Measurements from ENCODE around the gene ZBED2.

The ZBED2 gene

DNA sequence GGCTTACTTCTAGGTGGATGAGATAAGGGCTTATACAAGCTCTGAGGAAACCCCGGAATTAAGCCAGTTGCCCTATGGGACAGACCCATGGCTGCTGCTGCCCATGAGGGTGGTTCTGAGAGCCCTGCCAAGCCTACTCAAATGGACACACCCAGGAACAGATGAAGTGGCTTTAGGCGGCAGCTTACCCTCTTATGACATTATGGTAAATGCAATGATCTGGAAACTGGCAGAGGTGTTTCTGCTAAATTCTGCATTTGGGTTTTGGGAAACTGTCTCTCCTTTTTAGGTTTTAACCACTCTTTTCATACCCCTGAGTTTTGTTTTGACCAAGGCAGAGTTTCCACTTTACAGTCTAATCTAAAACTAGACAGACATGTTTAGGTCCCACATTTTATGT, 9.0 kb upstream of the ZBED2 start:
- no peak for DNase-seq (ENCODE audit: low read depth in 2 of 2)

GRCh38 chr3:111603679-111604078, 8.5 kb upstream of the ZBED2 start:
- DNase-seq (ENCODE audit: low read depth in 2 of 2) = no peak

DNA sequence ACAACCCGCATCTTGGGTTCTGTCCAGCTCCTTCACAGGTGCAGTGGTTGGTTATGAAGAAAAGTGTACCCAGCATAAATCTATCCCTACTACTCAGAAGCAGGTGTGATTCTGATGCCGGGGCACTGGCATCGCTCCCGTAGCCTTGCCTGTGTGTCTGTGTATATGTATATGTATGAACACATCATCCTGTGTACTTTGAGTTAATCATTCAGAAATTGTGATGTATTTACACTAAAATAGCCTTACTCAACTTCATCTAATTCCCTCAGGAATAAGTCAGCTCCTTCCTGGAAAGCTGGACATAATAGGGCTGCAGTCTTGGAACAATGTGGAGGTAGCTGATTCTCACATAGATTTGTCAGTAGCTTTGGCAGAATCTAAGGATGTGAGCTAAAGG, 6.7 kb upstream of the ZBED2 start:
- DNase-seq (ENCODE audit: low read depth in 2 of 2) = no peak

DNA sequence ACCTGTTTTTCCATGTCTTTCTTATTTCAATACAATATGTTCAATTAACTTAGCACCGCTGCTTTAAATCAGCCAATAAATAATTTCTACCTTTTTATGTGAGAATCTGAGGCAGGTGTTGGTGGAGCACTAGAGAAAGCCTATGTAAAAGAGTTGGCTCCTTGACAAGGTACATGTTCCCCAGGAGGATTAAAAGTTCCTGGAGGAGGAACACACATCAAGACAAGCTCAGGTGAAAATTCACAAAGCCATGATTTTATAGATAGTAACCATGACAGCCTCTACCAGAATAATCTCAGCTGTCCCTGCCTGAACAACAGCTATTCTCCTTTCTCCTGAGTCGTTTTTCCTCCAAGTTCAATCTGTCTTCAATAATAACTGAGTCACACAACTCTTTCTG, 3.4 kb upstream of the ZBED2 start:
- no peak for DNase-seq (ENCODE audit: low read depth in 2 of 2)

- DNase-seq (ENCODE audit: low read depth in 2 of 2) = no peak
Measured at GRCh38 chr3:111598139-111598538, 3.0 kb upstream of the ZBED2 start.

GRCh38 chr3:111596328-111596727, 1.2 kb upstream of the ZBED2 start:
- no peak for DNase-seq (ENCODE audit: low read depth in 2 of 2)

DNA sequence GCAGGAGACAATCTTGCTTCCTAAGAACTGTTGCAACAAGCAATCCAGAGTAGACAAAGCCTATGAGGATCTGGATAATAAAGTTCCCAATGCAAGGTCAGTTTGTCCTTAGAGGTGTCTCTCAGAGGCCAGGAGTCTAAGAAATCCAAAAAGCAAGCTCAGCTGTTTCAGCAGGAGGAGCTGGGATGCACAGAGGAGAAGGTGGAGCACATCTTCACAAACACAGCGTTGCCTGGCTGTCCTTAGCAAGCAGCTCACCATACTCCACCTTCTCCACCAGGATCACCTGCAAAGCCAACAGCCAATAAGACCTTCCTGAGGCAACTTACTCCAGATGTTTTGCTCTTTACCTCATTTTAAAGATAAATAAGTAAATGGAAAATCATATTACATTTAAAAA, 365 bp downstream of the ZBED2 start:
- DNase-seq (ENCODE audit: low read depth in 2 of 2) = no peak

GRCh38 chr3:111594205-111594604, 941 bp downstream of the ZBED2 start:
- no peak for DNase-seq (ENCODE audit: low read depth in 2 of 2)

DNA sequence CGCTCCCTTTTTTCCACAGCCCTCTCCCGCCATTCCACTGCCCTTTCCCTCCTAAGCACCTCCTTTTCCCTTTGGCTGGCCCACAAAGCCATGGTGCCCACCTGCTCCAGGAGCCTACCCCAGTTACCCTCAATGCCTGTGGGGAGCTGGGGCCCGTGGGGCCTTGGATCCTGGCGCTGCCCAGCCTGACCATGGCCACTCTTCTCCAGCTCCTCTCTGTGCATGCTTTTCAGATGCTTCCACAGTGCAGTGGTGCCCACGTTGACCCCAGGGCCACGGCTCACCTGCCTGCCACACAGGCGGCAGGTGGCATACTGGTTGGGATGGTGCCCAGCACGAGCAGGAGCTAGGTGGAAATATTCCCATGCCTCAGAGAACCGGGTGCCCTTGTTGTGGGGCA, 1.5 kb downstream of the ZBED2 start:
- no peak for DNase-seq (ENCODE audit: low read depth in 2 of 2)

DNA sequence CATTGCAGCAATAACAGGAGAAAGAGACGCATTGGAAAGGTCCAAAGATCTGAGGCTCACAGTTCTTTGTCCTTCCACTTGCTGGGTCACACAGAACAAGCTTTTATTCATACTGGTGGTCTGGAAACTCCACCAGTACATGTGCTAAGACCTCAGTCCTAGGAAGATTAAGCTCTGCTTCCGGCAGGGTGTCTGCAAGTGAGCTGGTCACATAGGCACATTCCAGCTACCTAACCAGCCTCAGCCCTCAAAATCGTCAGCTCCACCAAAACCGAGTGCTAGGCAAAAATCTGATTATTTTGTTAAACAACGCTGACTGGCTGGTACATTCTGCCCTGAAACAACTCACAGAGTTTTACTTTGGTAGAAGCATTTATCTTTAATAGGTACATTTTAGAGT, 2.2 kb downstream of the ZBED2 start:
- no peak for DNase-seq (ENCODE audit: low read depth in 2 of 2)

DNA sequence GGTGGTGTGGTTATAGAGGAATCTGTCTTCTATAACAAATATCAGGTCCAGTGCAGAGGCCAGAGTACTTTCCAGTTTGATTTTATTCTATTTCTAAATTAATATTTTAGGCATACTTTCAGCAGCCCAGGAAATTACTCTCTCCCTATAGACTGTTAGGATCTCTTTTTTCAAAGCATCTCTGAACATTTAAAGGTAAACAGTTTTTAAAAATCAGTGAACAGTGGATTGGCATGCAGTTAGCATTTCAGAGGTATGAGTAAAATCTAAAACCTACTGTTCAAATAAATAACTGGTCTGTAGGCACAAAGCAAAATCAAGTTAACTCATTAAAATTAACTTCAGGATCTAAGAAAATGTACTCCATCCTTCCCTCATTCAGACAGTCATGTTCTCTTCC, 3.0 kb downstream of the ZBED2 start:
- DNase-seq (ENCODE audit: low read depth in 2 of 2) = no peak

DNA sequence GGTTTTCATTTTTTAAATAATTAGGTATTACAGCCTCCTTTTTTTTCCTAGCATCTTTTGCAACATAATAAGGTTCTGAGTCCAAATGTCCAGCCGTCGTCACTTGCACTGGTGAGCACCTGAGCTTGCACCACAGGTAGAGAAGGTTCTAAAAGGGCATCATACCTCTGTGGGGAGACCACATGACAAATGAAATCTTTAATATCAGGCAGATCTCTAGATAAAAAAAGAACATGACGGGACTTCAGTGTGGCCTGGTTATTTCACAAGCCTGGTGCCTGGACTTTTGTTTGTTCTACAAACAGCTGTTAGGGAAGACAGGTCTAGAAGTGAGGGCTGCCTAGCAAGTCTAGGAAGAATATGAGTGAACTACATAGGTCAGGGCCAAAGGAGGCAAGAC, 3.6 kb downstream of the ZBED2 start:
- no peak for DNase-seq (ENCODE audit: low read depth in 2 of 2)

DNA sequence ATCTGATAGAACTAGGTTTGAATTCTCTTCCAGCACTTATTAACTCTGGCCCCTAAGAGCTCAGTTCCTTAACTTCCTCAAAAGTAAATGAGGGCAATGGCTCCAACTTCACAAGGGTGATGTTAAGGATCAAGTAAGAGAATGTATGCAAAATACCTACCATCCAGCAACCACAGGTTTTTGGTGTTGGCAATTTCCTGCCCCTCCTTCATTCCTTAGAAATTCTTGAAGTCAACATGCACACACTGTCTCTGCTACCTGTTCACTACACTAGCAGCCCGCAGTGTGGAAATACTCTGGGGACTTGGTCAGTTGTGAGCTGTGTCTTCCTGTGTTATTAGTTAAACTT, 5.0 kb downstream of the ZBED2 start:
- DNase-seq (ENCODE audit: low read depth in 2 of 2) = no peak

DNA sequence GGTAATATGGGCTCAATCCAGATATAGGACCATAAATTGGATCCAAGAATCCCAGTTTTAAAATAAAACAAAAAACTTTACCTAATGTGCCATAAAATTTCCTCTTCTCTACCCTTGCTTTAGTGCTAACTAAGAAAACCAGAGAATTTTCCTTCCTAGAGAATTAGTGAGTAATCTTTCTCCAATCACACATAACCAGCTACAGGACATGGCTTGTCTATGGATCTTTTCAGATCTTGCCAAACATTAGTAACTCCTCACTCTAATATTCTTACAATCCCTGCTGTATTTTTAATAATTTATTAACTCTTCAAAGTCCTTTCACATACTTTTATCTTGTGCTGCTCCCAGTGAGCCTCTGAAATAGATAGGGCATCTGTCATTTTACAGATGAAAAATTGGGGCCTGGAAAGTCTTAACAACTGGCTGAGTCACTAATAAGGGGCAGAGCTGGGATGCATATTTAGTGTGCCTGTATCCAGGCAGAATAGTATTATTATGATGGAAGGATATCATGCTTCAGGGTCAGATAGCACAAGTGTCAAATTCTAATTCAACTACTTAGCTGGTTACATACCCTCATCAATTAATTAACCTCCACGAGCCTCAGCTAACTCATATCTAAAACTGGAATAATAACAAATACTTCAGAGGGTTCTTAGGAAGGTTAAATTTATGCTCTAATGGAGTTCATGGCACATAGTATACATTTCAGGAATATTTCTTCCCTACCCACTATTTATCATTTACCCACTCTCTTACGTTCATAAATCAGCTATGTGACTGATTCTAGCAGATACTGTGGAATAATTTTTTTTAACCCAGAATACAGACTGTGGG, 5.6 kb downstream of the ZBED2 start:
- no peak for DNase-seq (ENCODE audit: low read depth in 2 of 2)

DNA sequence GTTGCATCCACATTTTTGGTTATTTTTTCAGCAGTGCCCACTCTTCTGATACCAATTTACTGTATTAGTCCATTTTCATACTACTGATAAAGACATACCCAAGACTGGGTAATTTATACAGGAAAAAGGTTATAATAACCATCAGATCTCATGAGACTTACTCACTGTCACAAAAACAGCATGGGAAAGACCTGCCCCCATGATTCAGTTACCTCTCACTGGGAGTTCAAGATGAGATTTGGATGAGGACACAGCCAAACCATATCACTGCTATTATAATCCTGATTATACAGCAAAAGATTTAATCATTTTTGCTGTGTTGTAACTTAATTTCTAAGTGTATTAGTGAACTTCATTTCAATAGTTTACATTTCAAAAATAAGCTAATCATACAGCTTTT, 6.6 kb downstream of the ZBED2 start:
- no peak for DNase-seq (ENCODE audit: low read depth in 2 of 2)

DNA sequence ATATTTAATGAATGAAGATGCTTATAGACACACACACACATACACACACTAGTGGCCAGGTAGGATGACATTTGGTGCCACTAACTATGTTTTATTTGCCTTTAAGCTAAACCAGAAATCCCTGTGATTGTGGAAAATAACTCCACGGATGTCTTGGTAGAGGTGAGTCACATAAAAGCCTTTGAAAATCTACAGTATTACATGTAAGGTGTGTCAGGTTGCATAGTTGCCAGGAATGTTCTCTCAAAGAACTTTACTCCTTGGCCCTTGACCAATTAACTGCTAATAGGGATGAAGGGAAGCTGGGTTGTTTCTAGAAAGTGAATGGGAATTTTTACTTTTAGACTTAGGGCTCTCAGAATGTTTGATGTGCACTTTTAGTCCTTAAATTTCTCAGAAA, 9.9 kb downstream of the ZBED2 start:
- no peak for DNase-seq (ENCODE audit: low read depth in 2 of 2)

DNA sequence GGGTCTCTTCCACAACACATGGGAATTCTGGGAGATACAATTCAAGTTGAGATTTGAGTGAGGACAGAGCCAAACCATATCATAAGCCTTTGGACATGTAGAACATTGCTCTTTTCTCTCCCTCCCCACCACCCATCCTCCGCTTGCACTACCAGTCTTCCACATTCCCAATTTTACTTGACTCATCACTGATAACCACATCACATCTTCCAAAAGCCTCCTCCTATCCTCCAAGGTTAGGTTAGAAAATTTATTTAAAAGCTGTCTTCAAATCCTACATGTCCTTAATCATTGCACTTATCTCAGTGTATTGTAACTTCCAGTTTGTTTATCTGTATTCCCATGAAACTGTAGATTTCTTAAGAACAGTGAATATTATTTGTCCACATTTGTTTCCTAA, 10.4 kb downstream of the ZBED2 start:
- no peak for DNase-seq (ENCODE audit: low read depth in 2 of 2)

DNA sequence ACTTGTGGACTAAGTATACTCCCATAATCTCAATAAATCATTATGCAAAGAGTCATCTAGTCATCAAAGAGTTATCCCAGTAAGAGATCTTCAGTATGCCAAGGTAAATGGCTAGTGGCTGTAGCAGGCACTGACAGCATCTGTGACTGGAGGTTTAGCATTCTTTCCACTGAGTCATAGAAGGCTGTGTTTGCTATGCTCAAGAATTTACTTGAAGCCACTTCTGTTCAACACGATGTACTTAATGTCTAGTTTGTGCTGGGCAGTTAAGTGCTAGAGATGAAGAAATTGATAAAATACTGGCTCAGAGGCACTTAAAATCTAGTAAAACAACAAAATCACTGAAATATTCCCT, 13.0 kb downstream of the ZBED2 start:
- no peak for DNase-seq (ENCODE audit: low read depth in 2 of 2)

DNA sequence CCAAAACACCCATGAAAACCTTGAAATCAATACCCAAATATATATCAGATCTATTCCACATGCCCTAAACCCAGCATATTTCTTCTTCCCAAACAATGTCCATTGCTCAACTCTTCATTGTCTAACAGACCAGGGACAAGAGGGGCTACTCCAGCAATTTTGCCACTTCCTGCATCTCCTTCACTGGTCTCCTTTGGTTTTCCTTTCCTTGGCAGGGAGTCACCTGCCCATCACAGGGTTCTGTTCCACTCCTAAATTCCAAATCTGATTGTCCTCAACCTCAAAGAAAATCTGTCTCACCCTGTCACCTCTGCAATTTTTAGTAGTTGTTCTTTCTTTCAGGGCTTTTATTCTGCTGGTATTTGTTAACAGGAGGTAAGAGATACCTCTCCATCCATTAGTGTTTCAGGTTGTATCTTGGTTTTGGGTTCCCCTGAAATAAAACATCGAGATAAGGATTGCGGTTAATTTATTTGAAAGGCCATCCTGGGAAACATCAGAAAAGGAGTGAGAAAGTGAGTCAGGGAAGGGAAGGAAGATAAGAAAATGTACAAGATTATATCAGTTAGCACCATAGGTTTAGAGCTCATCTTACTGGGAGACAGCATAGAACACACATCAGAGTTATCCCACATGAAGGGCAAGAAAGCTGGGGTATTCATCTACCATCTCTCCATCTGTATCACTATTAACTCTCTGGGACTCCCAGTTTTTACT, 13.6 kb downstream of the ZBED2 start:
- no peak for DNase-seq (ENCODE audit: low read depth in 2 of 2)

GRCh38 chr3:111579495-111579894, 15.7 kb downstream of the ZBED2 start:
- no peak for DNase-seq (ENCODE audit: low read depth in 2 of 2)

DNA sequence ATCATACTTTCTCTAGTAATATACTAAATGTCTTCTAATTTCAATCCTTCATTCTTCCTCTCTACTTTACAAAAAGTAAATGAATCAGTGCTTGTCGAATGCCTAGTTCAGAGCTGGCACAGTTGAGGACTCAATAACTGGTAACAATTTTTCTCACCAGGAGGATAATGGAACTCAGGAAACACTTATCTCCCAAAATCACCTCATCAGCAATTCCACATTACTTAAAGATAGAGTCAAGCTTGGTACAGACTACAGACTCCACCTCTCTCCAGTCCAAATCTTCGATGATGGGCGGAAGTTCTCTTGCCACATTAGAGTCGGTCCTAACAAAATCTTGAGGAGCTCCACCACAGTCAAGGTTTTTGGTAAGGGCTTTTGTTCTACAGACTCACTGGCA, 16.3 kb downstream of the ZBED2 start:
- no peak for DNase-seq (ENCODE audit: low read depth in 2 of 2)

DNA sequence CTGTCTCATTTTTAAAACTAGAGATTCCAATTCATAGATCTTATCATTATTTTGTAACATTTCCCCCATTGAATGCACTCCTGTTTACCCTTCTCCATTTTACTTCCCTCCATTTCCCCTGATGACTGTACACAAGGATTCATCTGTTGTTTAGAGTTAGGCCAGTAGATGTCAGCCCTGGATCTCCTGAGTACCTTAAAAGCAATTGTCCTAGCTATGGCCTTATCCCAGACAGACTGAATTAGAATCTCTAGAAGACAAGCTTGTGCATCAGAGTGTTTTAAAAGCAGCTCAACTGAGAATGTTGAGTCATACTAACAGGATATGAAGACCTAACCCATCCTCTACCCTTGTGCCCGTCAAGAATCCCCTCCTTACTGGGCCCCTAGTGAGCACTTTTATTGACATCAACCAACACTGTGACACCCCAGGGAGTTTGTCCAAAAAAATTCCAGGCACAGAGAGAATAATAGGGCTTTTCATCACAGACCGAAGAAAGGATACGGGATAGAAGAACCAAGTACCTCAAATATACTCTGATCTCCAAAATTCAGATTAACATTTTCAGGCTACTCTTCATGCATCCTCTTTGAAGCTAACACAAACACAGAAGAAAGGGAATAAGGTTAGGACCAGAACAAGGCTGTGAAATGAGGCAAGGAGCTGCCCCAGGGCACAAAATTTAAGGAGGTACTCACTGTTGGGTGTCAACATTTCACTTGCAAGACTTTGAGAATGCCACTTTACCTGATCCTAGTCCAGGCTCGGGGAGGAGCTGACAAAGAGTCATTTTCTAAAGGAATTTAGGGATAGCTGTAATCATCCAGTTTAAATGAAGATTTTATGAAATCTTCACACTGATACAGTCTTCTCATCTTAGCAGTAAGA, 17.1 kb downstream of the ZBED2 start:
- no peak for DNase-seq (ENCODE audit: low read depth in 2 of 2)

DNA sequence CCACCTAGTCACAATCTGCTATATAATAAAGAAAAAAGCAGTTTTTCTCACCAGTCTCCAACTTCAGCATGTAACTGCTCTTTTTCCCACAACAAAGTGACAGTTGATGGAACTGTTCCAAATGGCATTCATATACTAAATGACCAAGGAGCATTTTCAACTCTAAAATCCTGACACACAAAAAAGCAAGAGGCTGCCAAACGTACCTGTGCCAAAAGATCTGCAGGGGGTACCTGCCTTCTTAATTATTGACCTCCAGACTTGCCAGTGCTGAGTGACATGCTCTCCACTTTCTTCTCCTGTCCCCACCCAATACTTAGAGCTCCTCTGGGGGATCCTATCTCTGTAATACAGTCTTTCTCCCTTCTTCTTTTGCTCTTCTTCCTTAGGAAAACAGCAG, 18.0 kb downstream of the ZBED2 start:
- no peak for DNase-seq (ENCODE audit: low read depth in 2 of 2)

All from stimulated activated CD4-positive, alpha-beta T cell treated with anti-CD3 and anti-CD28 coated beads, Interleukin-15, amount 100 ng/mL, for 48 hours (primary cell).